ENCODE results near the gene FMNL2.
"Not testable (repeated sequence)": the region's sequence is repeated elsewhere in the genome, so short reads cannot be mapped to it uniquely, and the experiment has no call there.

FMNL2 gene

DNA sequence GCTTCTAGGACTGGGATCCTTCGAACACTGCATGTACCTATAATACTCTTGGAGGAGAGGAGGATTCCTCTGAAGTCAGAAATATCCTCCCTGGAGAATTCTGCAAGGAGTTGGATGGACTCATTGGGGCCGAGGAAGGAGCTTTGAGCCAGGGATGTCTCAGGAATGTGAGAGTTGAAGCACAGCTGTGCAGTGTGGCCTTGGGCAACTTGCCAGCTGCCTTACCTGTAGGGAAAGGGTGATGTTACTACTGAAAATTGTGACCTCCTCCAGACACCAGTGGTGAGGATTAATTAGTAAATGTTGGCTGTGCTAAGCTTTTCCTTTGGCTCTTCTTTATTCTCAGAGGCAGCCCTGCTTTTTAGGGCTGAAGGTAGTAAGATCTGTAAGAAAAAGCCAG lies 41.4 kb downstream of the FMNL2 start:
- DNase-seq (ENCODE audit: low read depth): no peak

DNA sequence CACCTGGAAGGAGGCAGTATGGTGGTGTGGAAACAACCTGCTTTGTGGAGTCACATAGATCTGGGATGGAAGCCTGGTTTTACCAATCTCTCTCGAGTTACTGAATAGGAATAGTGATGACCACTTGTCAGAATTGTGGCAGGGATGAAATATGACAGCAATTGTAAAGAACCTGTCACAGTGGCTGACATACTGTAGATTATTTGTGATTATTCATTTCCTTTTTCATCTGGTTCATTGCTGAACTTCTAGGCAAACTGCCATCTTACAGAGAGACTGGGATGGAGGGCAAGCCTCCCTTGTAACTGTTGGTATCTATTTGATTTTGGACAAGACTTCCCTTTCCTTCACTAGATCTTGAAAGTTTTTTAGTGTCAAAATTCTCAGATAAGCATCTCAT lies 42.0 kb downstream of the FMNL2 start:
- no peak for DNase-seq (ENCODE audit: low read depth)

DNA sequence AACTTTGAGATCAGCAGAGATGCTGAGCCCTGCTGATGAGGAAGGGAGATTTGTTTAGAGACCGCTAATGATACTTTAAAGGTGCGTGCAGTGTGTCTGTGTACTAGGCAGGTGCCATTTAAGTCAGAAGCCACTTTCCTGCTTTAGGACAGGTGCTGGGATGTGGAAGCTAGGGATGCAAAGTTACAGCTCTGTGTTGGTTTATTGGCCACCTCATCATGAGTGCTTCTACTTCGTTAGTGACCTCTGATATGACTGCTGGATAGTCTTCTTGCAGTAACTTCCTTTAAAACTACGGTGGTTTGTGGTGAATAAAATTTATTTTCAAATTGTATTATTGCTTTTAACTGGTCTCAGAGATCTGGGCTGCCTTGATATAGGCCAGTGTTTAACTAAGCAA lies 44.1 kb downstream of the FMNL2 start:
- no peak for DNase-seq (ENCODE audit: low read depth)

DNA sequence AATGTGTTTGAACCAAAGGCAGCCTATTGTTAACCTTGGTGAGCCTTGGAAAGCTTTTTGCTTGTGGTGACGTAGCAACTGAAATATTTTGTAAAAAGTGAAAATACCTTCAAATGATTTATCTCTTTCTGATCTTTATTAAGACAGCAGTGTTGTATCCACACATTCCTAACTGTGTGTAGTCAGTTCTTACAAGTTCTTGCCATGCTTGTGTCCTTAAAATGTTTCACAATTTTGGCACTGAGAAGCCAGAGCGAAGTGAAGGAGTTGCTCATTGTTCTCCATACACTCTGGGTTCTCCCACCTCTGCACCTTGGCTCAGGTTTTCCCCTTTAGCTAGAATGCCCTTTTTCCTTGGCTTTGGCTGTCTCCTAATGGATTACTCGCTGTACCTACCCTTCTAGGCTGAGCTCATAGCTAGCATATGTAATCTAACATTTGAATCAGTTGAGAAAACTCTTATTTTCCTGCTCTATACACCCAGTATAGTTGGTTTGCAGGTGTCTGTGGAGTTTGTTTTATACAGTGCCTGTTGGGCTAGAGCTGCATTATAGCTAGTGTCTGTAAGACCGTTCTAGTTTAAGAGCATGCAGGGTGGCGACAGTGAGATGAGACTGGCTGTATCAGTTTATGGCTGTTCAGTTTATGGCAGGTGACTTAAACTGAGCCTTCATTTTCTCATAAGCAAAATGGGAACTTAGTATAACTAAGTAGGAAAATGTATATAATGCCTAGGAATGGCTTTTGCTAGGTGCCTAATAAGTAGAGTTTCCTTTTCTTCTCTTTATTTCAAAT lies 45.5 kb downstream of the FMNL2 start:
- DNase-seq (ENCODE audit: low read depth): no peak

DNA sequence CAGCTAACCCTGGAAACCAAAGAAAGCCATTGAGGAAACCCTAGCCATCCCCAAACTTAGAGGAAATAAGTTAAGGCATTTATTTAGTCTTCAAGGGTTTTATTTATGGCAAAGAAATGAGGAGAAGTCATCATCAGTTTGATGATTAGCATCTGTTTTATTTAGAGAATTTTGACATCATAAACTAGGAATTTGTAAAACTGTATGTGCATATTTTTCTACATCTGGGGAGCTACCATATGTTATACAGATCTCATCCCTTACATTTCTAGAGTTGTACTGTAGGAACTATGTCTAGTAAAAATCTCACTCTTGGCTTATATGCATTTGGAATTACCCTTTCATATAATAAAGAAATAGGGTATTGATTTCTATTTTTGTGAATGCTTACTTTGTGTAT lies 48.7 kb downstream of the FMNL2 start:
- no peak for DNase-seq (ENCODE audit: low read depth)

DNA sequence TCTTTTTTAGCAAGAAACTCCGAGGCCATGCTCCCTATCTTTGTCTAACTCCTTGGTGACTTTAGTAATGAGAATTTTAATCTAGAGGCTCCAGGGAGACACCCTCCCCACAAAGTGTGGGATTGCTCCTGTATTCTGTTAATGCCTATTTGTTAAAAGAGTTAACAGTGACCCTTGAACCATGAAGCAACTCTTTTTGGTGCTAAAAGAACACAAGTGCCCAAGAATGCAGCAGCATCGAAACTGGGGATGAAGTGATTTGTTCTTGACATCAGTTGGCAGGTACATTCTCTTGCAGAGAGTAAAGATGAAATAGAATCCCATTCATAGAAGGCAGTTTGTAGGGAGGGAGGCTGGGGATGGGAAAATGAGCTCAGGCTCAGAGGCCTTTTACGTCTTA lies 50.0 kb downstream of the FMNL2 start:
- DNase-seq (ENCODE audit: low read depth): no peak

DNA sequence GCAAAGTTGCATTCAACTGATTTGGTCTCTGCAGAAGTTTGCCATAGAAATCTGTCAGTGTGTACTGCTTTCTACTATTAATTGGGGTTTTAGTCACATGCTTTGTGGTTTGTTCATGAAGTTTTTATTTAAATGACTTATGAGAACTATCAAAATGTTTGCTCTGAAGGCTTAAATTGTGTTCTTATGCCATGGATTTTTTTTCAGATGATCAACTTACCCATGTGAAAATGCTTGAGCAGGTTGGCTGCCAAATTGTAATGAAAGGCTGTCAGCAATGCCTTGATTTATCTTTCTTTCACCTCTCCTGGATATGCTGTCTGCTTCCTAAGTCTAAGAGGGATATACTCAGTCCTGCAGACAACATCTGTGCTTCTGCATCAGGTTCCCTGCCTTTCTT lies 50.7 kb downstream of the FMNL2 start:
- DNase-seq (ENCODE audit: low read depth): no peak

DNA sequence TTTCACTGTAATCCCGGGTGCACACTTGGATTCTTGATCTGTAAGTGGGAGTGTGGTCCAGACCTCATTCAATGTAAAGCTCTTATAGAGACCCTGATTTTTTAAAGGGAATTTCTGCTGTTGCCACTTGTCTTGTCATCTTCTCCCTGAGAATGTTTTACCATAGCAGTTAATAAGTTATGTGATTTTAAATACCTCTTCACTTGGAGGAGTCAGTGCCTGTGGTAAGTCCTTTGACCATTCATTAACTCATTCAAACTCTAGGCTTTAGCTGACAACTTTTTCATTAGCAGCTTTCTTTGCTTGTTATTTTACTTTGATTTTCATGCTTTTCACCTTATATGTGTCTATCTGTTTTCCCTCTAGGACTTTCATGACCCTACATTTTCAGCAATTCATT lies 51.3 kb downstream of the FMNL2 start:
- no peak for DNase-seq (ENCODE audit: low read depth)

DNA sequence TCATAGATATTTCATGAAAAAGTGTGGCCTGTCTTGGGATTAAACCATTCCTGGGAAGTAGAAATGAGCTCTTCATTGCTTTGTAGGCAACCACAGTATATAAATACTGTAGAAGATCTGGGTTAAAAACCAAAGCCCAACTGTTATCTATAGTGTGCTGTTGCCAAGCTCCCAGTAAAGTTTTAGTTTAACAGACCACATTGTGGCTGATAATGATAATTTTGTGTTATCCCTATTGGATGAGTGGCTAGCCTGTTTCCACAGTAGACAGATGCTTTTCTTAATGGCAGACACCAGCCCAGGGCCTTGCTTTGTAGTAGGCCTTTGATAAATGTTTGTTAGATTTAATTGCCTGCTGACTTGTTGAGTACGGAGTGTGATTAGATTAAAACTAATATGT lies 52.1 kb downstream of the FMNL2 start:
- DNase-seq (ENCODE audit: low read depth): no peak

DNA sequence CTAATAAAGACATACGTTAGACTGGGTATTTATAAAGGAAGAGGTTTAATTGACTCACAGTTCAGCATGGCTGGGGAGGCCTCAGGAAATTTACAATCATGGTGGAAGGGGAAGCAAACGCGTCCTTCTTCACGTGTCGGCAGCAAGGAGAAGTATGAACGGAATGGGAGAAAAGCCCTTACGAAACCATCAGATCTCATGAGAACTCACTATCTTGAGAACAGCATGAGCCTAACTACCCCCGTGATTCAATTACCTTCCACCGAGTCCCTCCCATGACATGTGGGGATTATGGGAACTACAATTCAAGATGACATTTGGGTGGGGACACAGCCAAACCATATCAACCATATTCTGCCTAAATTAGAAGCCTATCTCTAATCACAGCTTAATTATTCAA lies 53.3 kb downstream of the FMNL2 start:
- DNase-seq (ENCODE audit: low read depth): not testable (repeated sequence)

DNA sequence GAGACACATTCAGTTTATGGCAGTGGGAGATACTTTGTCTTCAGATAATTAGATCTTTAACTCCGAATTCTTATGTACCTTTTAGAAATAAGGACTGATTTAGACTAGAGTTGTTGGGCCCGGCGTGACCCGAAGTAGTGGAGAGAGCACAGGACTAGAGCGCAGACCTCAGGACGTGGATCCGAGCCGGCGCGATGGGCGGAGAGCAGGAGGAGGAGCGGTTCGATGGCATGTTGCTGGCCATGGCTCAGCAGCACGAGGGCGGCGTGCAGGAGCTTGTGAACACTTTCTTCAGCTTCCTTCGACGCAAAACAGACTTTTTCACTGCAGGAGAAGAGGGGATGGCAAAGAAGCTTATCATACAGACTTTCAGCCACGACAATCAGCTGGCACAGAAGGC lies 54.5 kb downstream of the FMNL2 start:
- no peak for DNase-seq (ENCODE audit: low read depth)

DNA sequence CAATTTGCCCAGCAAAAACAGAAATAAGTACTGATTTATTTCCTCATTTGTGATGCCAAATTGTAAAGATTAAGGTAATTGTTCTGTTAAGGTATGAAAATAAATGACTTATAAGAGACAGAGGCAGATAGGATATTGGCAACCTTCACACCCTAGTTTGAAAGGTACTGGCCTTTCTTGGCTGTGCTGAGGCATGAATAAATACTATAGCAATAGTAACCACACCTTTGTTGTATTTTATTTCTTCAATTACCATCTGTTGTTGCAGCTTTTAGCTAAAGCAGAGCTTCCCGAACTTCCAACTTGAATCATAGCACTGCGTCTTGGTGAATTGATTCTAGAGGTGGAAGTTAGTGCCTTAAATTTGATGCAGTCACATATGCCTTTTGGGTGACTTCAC lies 55.9 kb downstream of the FMNL2 start:
- DNase-seq (ENCODE audit: low read depth): no peak

DNA sequence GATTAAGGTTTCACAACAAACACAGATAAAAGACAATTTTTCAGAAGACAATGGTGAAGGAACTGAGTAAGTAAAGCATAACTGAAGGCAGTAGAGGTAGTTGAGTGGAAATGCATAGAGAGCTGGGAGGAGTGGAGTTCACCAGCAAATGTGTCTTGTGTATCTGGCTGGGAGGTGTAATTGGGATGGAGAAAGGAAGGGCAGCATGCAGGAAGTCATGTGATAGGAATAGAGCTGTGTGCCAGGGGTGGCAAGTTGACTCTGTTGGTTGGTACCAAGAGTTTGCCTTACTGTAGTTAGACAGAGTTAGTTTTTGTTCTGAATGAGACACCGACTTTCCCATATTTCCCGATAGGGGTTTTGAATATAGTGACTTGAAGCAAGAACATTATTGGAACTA lies 56.3 kb downstream of the FMNL2 start:
- no peak for DNase-seq (ENCODE audit: low read depth)

DNA sequence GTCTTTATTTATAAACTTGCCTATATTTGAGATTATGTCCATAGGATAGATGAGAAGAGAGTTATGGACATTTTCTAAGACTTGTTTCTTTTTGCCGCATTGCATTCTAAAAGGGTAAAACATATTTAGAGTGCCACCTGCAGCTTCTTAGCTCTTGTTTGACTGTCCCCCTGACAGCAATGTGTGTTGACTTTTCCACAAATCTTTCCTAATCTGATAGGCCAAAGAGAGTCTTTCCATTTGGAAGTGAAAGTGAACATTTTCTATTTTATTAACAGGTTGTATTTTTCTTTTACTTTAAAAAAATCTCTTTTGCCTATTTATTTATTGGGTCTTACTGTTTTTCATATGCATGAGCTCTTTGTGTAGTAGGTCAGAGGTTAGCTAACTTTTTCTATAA lies 58.4 kb downstream of the FMNL2 start:
- DNase-seq (ENCODE audit: low read depth): no peak

DNA sequence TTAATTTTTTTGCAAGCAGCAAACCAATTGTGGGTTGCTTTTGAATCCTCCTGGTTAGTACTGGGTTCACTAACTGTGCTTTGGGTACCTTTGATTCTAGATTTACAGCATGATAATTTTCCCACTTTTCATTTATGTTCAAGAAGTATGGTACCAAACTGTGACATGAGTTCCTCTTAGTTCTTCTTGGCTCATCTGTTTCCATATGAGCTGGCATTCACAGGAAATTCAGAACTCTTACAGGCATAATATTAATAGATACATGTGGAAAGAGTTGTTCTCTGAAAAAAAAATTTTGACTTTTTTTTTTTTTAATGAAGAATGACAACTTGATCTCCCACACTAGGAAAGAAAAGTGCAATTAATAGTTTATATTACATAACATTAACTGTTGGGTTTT lies 59.4 kb downstream of the FMNL2 start:
- DNase-seq (ENCODE audit: low read depth): no peak

DNA sequence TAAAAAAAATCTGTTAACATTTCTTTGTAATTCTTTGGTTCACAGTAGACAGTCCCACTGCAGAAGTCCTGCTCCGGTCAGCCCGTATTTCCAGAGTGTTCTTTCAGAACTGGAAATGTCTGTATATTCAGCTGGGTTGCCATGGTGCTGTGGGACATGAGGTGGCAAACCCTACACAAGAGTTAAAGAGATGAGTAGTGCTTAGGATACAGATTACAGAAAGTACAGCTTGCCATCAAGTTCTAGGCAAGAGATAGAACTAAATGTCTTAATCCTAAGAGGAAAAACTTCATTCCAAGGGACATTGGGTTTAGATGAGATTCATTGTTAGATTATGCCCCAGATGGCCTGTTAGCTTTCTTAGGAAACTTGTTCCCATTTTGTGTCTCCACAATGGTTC lies 60.1 kb downstream of the FMNL2 start:
- DNase-seq (ENCODE audit: low read depth): no peak

DNA sequence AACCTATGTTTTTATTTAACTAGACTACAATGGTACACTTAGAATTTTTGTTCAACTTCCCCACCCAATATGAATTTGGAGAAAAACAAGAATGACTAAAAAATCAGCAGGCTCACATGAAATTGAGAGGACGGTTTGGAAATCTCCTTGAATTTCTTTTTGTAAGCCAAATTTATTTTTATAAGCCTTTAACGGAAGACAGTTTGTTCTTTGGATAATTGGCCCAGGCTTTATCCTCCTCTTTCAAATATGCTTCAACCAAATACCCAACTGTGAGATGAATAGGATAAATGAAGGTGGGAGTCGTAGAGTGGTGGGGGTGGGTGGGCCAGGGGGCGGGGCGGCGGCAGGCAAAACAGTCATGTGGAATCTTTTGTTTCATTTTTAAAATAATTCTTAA lies 60.6 kb downstream of the FMNL2 start:
- DNase-seq (ENCODE audit: low read depth): no peak

DNA sequence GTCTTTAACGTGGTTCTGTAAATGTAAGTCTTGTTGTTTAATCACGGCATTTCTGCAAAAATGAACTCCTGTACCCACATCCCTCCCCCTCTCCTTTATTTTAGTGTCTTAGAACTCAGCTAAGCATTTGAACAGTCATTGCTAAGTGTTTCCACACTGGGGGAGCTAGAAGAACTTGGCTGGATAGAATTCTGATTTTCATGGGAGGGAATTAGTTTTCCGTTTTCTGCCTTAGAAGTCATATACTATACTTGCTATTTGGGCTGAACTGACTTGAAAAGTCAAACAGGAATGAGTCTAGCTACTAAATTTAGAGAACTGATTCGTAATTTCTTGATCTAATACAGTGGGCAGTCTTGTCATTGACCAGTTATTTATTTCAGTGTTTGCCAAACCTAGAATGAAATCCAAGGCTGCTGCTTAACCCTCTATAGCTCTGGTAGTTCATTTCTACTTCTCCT lies 61.1 kb downstream of the FMNL2 start:
- no peak for DNase-seq (ENCODE audit: low read depth)

DNA sequence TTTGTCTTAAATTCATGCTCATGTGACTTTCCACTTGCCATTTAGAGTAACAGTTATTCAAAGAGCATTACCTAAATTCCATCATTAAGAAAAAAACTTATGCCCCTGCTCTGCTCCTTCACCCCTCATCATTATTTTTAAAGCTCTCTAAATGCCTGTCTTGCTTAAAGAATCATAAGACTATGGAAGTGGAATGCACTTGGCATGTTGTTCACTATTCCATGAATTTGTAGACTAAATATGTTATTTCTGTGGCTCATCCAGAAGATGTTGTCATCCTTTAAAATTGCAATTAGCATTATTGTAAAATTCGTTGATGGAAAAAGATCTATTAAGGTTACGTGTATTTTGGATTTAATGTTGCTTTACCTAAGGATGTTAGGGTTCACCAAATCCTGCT lies 61.8 kb downstream of the FMNL2 start:
- no peak for DNase-seq (ENCODE audit: low read depth)

DNA sequence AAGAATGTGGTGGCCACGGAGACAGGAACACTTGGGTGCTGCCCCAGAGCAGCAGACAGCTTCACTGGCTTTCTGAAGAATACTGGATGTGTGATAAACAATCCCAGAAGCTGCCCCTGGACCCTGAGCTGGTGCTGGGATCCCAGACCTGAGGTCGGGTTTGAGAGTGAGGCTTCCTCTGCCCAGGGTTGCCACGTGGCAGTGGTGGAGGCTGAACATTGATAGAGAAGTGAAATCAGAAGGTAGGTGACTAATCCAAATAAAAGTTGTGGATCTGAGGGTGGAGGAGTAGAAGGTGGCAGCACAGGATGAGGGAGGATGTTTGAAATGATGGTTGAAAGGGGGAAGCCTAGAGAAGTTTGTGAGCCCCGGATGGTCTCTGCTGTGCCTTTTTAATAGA lies 64.0 kb downstream of the FMNL2 start:
- no peak for DNase-seq (ENCODE audit: low read depth)

DNA sequence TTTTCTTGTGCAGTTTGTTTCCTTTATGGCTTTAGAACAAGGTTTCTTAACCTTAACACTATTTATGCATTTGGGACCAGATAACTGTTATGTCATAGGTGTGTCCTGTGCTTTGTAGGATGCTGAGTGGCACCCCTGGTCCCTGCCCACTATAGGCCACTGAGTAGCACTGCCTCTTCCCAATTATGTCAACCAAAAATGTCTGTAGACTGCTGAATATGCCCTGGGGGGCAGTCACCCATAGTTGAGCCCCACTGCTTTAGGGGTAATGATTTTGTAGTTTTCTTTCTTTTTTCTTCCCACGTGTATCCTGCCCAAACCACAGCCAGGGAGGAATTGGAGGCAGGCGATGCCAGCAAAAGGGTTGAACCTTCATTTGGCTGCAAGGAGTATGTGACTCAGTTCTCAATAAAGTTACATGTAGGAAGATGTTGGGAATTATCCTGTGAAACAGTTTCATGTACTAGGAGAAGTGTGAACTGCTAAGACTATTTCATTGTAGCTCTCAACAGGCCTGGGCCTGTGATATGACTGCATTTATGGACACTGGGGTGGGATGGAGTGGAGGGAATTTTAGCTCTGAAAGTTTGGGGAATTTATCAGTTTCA lies 65.7 kb downstream of the FMNL2 start:
- DNase-seq (ENCODE audit: low read depth): no peak

DNA sequence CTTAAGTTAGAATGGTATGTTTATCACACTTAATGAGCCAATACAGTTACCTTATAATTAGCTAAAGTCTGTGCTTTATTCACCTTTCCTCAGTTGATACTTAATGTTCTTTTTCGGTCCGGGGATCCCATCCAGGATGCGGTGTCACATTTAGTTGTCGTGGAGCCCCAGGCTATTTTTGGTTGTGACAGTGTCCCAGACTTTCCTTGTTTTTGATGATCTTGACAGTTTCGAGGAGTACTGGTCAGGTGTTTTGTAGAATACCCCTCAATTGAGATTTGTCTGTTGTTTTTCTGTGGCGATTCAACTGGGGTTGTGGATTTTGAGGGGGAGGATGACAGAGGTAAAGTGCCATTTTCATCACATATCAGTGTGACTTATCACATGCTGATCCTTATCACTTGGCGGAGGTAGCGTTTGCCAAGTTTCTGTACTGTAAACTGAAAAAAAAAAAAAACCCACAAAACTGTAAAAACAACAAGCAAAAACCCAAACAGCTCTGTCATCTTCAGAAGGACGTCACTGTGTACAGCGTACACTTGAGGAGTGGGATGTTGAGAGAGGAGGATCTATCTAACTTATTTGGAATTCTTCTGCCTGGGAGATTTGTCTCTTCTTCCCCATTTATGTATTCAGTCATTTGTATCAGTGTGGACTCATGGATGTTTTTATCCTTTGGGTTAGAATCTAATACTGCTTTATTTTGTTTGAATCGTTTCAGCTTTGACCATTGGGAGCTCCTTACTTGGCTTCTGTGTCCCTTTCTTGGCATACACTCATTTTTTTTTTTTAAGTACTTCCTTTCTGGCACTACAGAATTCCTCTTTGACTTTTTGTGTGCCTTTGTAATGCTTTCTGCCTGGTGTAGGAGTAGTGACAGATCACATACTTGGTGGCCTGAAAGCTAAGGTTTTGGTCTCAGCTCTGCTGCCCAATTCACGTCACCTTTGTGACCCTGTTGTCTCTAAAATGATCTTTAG lies 68.1 kb downstream of the FMNL2 start:
- no peak for DNase-seq (ENCODE audit: low read depth)
